ENCODE data around the gene LAG3.

The LAG3 gene

DNA sequence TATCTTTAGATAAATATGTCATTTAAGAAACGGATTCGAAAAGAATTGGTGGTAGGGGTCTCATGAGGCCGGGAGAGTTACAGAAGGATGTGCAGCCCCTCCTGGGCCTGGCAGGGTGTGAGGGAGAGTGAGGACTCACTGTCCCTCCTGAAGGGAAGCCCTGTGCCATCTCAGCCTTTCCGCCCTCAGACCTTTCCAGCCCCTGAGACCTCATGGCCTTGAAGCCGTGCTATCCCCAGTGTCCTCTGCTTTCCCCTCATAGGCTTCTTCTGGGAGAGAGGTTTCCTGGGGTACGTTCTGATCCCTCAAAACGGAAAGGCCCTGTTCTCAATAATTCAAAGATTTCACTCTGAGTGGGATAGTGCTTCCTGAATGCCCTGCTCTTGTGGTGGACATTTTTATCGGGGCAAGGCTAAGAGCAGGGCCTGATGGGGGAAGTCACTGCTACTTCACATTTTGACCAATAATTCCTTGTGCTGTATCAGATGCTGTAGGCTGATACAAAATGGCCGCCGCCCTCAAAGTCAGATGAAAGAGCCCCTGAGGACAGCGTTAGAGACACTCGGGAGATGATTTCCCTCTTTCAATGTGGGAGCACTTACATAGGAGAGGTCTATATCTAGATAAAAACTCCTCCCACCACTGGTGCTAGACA lies 18.3 kb downstream of the LAG3 start:
- peak in 1 of 2 experiments; percentile 47 for DNase-seq

DNA sequence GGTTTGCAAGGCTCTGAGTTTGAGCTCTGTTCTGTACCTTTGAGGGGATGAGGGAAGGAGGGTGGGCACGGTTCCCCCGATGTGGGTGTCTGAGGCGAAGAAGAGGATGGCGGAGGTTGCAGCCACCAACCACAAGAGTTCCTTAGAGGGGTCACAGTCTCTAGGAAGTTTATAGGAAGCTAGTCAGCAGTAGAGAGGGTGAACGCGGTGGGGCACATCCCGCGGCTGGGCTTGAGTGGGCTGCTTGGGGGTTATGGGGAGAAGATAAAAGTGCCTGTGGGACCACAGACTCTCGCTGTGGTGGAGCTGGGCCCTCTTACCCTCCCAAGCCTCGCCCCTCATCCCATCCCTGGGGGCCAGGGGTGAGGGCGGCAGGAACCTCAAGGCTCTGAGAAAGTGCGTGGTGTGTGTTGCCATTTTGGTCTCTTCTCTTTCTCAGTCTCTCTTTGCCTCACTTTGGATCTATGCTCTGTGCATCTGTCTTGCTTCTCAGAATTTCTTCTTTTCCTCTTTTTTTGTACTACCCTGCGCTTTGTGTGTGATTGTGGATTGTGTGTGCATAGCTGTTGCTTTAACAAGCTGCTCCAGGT lies 19.7 kb downstream of the LAG3 start:
- DNase-seq: no peak

DNA sequence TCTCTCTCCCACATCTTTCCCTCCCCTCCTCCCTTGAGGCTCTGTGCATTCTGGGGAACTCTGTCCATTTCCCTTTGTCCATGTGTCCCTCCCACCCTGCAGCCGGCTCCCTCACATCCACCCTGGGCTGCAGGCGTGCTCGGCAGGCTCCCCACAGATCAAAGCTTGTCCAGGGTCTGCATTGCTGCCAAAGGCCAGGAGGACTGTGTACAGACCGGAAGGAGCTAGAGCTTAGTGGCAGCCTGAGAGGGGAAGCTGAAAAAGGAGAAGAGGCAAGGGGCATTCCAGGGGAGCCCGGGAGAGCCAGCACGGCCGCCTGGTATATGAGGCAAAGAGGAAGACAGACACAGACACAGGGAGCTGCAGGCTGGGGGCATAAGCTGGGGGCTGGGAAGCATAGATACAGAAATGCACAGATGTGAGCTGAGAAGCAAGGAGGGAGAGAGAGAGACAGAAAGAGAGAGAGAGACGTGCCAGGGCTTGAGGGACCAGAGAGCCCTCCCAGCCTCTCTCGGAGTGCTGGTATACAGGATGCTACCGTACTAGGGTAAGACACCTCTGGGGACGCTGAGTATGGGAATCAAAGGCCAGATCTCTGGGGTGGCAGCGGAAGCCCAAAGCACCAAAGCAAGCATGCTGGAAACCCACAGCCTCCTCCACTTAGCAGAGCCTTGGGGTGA lies 20.3 kb downstream of the LAG3 start:
- DNase-seq: no peak

DNA sequence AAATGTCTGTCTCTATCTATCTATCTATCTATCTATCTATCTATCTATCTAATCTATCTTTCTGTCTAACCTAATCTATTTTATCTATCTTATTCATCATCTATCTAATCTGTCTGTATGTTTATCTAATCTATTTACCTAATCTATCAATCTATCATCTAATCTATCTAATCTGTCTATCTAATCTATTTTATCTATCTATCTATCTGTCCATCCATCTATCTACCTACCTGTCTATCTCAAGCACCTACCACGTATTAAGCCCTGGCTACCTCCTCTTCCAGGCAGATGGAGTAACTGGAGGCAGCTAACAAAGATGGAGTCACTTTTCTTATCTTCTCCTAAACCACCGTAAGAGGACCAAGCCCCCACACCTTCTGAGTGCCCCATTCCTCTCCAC lies 22.8 kb downstream of the LAG3 start:
- DNase-seq: no peak

GRCh38 chr12:6796576-6796975 lies 24.3 kb downstream of the LAG3 start:
- DNase-seq: no peak

DNA sequence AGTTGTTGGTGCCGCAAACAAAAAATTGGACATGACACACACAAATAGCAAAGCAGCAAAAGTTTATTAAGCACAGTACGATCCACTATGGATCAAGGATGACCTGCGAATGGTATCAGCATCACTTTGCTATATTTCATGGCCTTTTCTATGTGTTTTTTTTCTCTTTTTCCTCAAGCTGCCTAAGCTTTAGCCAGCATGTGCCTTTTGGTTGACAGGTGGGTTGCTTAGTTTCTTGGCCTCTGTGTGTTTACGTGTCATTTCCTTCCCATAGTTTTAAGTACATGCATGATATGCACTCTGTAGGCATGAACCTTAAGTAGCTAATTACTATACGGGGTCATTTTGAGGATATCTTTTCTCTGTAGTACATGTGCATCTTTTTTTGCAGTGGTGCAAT lies 26.8 kb downstream of the LAG3 start:
- no peak for DNase-seq

GRCh38 chr12:6807170-6807569 lies 34.9 kb downstream of the LAG3 start:
- DNase-seq: no peak

GRCh38 chr12:6809056-6809455 lies 36.7 kb downstream of the LAG3 start:
- DNase-seq: no peak

GRCh38 chr12:6810758-6811157 lies 38.4 kb downstream of the LAG3 start:
- no peak for DNase-seq

DNA sequence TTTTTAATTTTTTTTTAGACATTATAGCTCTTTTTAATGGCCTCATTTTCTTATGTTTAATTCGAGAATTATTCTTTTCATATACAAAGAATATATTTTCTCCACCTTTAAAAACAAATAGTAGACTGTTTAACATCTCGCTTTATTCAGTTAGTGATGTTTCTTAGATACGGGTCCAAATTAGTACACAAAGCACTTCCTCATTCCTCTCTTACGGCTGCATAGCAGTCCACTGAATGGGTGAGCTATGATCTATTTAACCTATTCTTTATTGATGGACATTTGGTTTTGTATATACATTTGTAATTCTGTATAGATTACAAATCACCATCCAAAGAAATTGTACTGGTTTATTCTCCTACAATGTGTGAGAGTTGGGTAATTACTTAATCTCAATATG lies 41.0 kb downstream of the LAG3 start:
- DNase-seq: no peak

- no peak for DNase-seq
Measured at GRCh38 chr12:6816598-6816997, 44.3 kb downstream of the LAG3 start.

- DNase-seq: no peak
Measured at GRCh38 chr12:6817098-6817497, 44.8 kb downstream of the LAG3 start.

- DNase-seq: no peak
Measured at GRCh38 chr12:6817662-6818157, 45.4 kb downstream of the LAG3 start.

GRCh38 chr12:6818222-6818621 lies 45.9 kb downstream of the LAG3 start:
- DNase-seq: no peak

DNA sequence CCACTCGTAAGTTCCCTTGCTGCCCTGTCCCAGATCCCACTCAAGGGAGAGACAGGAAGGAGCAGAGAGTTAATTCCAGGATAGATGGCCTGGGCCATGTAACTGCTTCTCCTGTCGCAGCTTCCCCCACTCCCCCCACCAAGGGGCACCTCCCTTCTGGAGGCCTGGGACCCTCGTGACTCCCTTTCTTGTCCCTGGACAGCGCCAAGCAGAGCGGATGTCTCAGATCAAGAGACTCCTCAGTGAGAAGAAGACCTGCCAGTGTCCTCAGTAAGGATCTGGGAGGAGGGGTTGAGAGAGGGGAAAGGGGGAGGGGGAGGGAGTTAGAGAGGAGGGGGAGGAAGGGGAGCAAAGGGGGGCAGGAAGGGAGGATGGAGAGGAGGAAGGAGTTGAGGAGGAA lies 46.3 kb downstream of the LAG3 start:
- DNase-seq: no peak

DNA sequence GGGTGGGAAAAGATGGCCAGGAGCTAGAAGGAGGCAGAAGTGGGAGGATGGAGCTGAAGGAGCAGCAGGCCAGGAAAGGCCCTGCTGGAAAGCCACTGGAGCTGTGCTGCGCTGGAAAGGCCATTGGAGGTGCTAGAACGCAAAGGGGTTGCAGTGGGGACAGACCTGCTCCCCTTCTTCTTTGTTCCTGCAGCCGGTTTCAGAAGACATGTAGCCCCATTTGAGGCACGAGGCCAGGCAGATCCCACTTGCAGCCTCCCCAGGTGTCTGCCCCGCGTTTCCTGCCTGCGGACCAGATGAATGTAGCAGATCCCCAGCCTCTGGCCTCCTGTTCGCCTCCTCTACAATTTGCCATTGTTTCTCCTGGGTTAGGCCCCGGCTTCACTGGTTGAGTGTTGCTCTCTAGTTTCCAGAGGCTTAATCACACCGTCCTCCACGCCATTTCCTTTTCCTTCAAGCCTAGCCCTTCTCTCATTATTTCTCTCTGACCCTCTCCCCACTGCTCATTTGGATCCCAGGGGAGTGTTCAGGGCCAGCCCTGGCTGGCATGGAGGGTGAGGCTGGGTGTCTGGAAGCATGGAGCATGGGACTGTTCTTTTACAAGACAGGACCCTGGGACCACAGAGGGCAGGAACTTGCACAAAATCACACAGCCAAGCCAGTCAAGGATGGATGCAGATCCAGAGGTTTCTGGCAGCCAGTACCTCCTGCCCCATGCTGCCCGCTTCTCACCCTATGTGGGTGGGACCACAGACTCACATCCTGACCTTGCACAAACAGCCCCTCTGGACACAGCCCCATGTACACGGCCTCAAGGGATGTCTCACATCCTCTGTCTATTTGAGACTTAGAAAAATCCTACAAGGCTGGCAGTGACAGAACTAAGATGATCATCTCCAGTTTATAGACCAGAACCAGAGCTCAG lies 47.0 kb downstream of the LAG3 start:
- no peak for DNase-seq

- DNase-seq: no peak
Measured at GRCh38 chr12:6820166-6820565, 47.8 kb downstream of the LAG3 start.

DNA sequence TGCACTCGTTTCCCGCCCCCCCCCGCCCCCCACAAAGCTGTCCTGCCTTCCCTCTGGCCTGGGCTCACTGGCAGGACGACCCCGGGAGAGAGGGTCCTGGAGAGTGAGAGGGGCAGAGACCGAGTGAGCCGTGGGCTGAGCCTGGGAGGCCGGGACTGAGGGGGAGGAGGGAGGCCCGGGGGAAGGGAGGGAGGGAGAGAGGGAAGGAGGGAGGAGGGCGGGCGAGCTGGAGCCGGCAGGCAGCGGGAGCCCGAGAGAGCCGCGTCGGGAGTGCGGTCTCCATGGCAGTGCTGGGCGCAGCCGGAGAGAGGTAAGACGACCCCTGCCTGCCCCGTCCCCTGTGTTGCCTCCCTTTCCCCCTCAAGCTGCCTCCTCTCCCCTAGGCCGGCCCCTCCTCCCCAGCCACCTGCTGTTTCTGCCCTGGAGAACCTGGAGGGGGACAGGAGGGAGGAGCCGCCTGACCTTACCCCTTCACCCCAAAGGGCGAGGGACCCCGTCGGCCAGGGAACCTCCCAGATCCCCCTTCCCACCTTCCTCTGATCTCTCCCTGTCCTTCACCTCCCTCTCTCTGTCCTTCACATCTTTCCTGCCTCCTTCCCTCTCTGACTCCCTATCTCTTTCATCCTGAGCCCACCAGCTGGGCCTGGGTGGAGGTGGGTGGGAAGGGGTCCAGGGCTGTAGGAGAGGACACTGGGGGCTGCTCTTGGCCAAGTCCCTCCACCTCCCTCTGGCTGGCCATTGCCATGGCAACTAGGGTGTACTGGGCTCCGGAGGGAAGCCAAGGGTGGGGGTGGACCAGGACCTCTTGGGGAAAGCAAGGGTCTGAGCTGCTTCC lies 49.5 kb downstream of the LAG3 start, which contains the start of gene GPR162:
Gene GPR162 (plus strand): TSS at position 231 of the 835 bp plus-strand sequence. CDS start 2,078 bp downstream, outside the sequence.
- no peak for DNase-seq

DNA sequence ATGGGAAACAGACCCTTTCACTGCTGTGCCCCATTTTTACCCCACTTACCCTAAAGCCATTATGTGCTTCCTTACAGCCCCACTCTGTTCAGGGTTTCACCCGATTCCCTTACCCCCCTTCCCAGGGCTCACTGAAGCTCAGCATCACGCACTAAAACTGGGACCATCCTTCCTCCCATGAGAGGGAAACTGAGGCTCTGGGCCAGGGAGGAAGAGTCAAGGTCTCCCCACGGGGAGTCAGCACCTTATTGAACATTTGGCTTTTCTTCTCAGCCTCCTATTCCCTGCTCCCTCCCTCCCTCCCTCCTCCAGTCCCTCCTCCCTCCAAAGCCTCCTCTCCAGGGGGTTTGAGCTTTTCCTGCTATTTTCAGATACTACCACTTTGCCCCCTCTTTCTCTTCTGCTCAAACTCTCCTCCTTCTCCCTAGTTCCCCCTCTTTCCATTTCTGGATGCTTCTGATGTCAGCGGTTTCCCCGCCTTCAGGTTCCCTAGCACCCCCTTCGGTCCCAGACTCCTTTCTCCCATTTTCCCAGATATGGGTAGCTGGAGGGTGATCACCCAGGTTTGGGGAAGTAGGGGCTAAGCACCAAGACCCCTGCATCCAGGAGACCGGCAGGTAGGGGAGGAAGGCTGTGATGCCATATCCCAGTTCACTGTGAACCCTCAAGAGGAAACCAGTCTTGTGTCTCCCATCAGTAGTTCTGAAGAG lies 50.3 kb downstream of the LAG3 start:
- DNase-seq: no peak

GRCh38 chr12:6823182-6824084 lies 51.1 kb downstream of the LAG3 start:
- DNase-seq: no peak

Measured in activated CD4-positive, alpha-beta T cell treated with anti-CD3 and anti-CD28 coated beads, Interleukin-2, amount 50 U/mL, for 4 hours (primary cell).